ENCODE measurements around the gene ZFHX2. TPM values are rescaled to one million over a fixed set of nuclear protein-coding genes. Genes with fewer than 3 reads are reported as not detected.
"Not testable (repeated sequence)": the region's sequence is repeated elsewhere in the genome, so short reads cannot be mapped to it uniquely, and the experiment has no call there.

The ZFHX2 gene
- total RNA-seq, 1 experiment from 2014 or later: 19.4 TPM

GRCh38 chr14:23583761-23584526 is 32.4 kb upstream of the ZFHX2 start:
- H2BK20ac ChIP-seq (ENCODE audit: low read depth, low read length, poor library complexity, severe bottlenecking); H3K9me3 ChIP-seq (ENCODE audit: control insufficient read depth, low read depth, low read length); H3K36me3 Mint-ChIP-seq (ENCODE audit: insufficient read depth in 1 of 3, low read depth in 3 of 3); H2BK15ac ChIP-seq (ENCODE audit: low read depth, low read length); H3K23me2 ChIP-seq (ENCODE audit: insufficient read length, low read depth, low read length, poor library complexity, severe bottlenecking); H4K91ac ChIP-seq (ENCODE audit: insufficient read length, low read depth, low read length); H4K8ac ChIP-seq (replicated peaks; ENCODE audit: insufficient read length, low read depth, low read length); H2AFZ ChIP-seq (ENCODE audit: low read length); H3K27me3 ChIP-seq (ENCODE audit: insufficient read depth, low read length); H2BK5ac ChIP-seq (ENCODE audit: insufficient read length, low read length); H3K79me1 ChIP-seq (ENCODE audit: insufficient read depth, low read depth, low read length, poor library complexity, severe bottlenecking); H3K4me2 ChIP-seq (ENCODE audit: insufficient read depth, insufficient read length, low read length); H3K4me3 Mint-ChIP-seq; H3K18ac ChIP-seq (ENCODE audit: insufficient read length, low read depth, low read length); H3T11ph ChIP-seq (ENCODE audit: low read length); H3K79me2 ChIP-seq (ENCODE audit: insufficient read depth, low read length); H4K5ac ChIP-seq (ENCODE audit: insufficient read length, low read depth, low read length); H3K4ac ChIP-seq (ENCODE audit: low read depth, low read length); H3K23ac ChIP-seq (ENCODE audit: insufficient read length, low read depth, low read length); H3K14ac ChIP-seq (ENCODE audit: insufficient read depth, low read length); H3K9ac ChIP-seq (ENCODE audit: extremely low read depth, insufficient read length, low read length); H2BK120ac ChIP-seq (ENCODE audit: low read depth, low read length, poor library complexity, severe bottlenecking); H3K56ac ChIP-seq (ENCODE audit: insufficient read length, low read depth, low read length); H3K27ac ChIP-seq (ENCODE audit: insufficient read length, low read depth, low read length); DNase-seq; H3K27ac Mint-ChIP-seq; H3K4me1 ChIP-seq (ENCODE audit: insufficient read depth, low read length); H4K20me1 ChIP-seq (ENCODE audit: control insufficient read depth, insufficient read depth, insufficient read length); H2AK5ac ChIP-seq (ENCODE audit: insufficient read length, low read length); H2BK12ac ChIP-seq (ENCODE audit: insufficient read length, low read depth, low read length): not testable (repeated sequence)
- peaks cover 7 to 23% of the 10 kb centered on the region in 2 experiments; a peak in 3 of 4 replicates for H3K4me1 Mint-ChIP-seq
- peaks cover 43% of the 10 kb centered on the region for H3K27me3 Mint-ChIP-seq (ENCODE audit: low read depth)
- H3K9me3 Mint-ChIP-seq: peaks cover 3 to 12% of the 10 kb centered on the region in 2 experiments; a peak in 4 of 5 replicates
- WGBS (ENCODE audit: extremely low coverage, insufficient read length, low lambda C conversion rate): no CpG with 5 or more reads among the region's 25 CpGs

All from H9 (cell line).